Activated CD4-positive, alpha-beta T cell treated with anti-CD3 and anti-CD28 coated beads, Interleukin-2, amount 10 ng/mL, durations not matched to agents 7 days and 5 days (primary cell): ENCODE measurements around the gene ARHGEF11. TPM values are rescaled to one million over a fixed set of nuclear protein-coding genes. Genes with fewer than 3 reads are reported as not detected.
"Not testable (repeated sequence)": the region's sequence is repeated elsewhere in the genome, so short reads cannot be mapped to it uniquely, and the experiment has no call there.

Source experiments
- CTCF ChIA-PET: fragments of 350-600 bp; sonication (Branson Sonifier 250); formaldehyde crosslinking; loops from one replicate; lab custom pipeline; 2021; ENCODE audit warnings: antibody characterized with exemption; lab: Charles Lee
- POLR2A ChIA-PET: fragments of 350-600 bp; sonication (Branson Sonifier 250); formaldehyde crosslinking; loops from one replicate; lab custom pipeline; 2021; ENCODE audit warnings: antibody characterized with exemption; lab: Charles Lee
- DNase-seq: peaks from one replicate; pipeline ENCODE4 v3.0.0-alpha.2; 2020
- H3K27ac Mint-ChIP-seq: one replicate; pipeline ENCODE4 v1.8.0; 2021; ENCODE audit warnings: mild to moderate bottlenecking, moderate library complexity, mixed read lengths
- H3K27me3 Mint-ChIP-seq: one replicate; pipeline ENCODE4 v1.8.0; 2021; ENCODE audit warnings: mixed read lengths
- H3K36me3 Mint-ChIP-seq: one replicate; pipeline ENCODE4 v1.8.0; 2021; ENCODE audit warnings: low read depth, mixed read lengths
- H3K4me1 Mint-ChIP-seq: one replicate; pipeline ENCODE4 v1.8.0; 2021; ENCODE audit warnings: mixed read lengths
- H3K4me3 Mint-ChIP-seq: one replicate; pipeline ENCODE4 v1.8.0; 2021; ENCODE audit warnings: mild to moderate bottlenecking, moderate library complexity, mixed read lengths
- H3K9me3 Mint-ChIP-seq: one replicate; pipeline ENCODE4 v1.8.0; 2021; ENCODE audit warnings: mixed read lengths
- total RNA-seq, 2 experiments: library from RNA; stranded (reverse); gene quantifications; one replicate each; pipeline ENCODE4 v1.2.3, GENCODE V29; 2021

The ARHGEF11 gene
- total RNA-seq, 2 experiments from 2014 or later, result 33.9 to 38.5 TPM

DNA sequence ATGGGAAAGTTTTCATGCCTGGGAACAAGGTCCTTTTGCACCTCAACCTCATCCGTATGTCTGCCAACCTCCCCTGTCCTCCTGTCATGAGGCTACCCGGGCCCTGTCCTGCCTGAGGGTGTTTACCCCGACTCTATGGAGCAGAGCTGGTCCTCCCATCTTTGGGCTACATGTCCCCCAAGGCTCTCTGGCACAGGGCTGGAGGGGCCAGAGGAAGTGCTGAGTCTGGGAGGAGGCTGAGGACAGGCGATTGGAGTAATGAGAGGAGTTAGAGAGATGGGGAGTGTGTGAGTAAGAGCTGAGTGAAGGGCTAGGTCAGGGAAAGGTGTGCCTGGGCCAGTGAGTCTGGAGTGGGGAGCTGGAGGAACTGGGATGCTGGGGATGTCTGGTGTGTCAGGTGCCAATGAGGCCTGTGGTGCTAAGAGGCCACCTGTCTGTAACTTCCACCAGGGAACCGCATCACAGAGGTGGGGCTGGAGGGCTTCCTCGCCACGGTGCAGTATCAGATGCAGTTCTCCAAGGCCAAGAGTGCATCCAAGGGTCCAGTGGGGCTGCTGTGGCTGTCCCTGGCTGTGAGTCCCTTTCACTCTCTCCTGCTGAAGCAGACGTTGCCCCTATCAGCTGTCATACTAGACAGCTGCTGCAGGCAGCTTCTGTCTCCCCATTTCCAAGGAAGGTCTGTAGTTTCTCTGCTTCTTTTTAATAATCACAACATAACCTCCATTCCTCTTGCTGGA lies 113.4 kb downstream of the ARHGEF11 start:
- no peak for DNase-seq
- H3K27me3 Mint-ChIP-seq, result peaks cover 31% of the 10 kb centered on the region
- POLR2A ChIA-PET, result no interaction called here
- H3K4me3 Mint-ChIP-seq, result no peak overlapping the region
- no peaks in the 10 kb centered on the region for H3K36me3 Mint-ChIP-seq
- no peaks in the 10 kb centered on the region for H3K9me3 Mint-ChIP-seq
- CTCF ChIA-PET, result no interaction called here
- H3K27ac Mint-ChIP-seq, result no peak overlapping the region
- H3K4me1 Mint-ChIP-seq, result peaks cover 24% of the 10 kb centered on the region

DNA sequence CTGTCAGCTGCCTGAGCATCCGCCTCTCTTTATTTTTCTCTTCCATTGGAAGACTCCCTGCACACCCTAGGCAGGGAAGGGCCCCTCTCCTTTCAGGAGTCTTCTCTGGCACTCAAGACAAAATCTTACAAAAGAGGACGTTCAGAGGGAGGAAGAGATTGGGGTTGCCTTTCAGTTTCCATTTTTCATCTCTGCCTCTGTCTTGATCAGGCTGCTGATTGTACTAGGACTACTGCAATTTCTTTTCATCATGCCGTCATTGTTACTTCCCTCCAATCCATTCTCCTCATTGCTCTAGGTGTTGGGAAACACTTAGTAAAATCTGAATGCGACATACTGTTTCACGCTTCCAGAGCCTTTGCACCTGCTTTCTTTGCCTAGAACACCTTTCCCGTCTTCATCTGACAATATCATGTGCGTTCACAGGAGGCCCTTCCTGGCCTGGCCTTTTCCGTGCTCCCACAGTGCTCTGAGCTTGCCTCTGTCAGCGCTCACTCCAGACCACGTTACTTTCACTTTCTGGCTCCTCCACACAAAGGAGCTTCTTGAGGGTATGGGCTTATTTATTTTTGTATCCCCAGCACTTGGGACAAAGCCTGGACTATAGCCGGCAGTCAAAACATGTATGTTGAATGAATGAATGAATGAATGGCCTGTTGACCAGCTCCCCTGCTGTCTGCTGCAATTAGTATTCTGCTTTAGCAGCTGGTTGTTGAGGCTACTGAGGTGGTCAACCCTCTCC lies 114.2 kb downstream of the ARHGEF11 start:
- peaks cover 39% of the 10 kb centered on the region for H3K27me3 Mint-ChIP-seq
- H3K4me3 Mint-ChIP-seq, result no peak overlapping the region
- CTCF ChIA-PET, result interaction anchor here (1.1 kb wide), 1 partner anchor 30 kb away, joined by 3 read pairs; no protein-coding TSS in a partner anchor
- POLR2A ChIA-PET, result no interaction called here
- no peaks in the 10 kb centered on the region for H3K9me3 Mint-ChIP-seq
- peak; percentile 34 for DNase-seq
- H3K36me3 Mint-ChIP-seq, result no peaks in the 10 kb centered on the region
- no peak overlapping the region for H3K27ac Mint-ChIP-seq
- H3K4me1 Mint-ChIP-seq, result peaks cover 27% of the 10 kb centered on the region

DNA sequence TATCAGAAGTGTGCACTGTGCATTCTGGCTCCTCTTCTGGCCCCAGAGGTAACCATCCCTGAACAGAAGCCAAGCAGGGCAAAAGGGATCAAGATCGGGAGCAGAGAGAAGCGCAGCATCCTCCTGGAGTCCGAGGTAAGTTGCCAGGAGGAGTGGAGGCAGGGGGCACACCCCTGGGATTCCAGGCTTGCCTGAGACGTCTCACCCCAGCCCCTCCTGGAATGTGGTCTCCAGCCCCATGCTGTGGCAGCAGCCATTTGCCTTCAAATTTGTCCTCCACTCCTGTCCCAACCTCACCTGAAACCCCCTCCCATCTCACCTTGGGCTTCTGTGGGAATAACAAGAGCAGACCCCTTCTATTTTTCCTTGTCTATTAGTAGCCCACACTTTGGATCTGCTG lies 115.1 kb downstream of the ARHGEF11 start:
- Mint-ChIP-seq H3K27ac (no peak overlapping the region), H3K4me1 (peaks cover 27% of the 10 kb centered on the region), H3K9me3 (no peaks in the 10 kb centered on the region), H3K36me3 (no peaks in the 10 kb centered on the region), H3K4me3 (no peak overlapping the region), H3K27me3 (peaks cover 48% of the 10 kb centered on the region)
- CTCF ChIA-PET, result interaction anchor here (1.1 kb wide), 1 partner anchor 31 kb away, joined by 3 read pairs; no protein-coding TSS in a partner anchor
- DNase-seq, result no peak
- POLR2A ChIA-PET, result no interaction called here

DNA sequence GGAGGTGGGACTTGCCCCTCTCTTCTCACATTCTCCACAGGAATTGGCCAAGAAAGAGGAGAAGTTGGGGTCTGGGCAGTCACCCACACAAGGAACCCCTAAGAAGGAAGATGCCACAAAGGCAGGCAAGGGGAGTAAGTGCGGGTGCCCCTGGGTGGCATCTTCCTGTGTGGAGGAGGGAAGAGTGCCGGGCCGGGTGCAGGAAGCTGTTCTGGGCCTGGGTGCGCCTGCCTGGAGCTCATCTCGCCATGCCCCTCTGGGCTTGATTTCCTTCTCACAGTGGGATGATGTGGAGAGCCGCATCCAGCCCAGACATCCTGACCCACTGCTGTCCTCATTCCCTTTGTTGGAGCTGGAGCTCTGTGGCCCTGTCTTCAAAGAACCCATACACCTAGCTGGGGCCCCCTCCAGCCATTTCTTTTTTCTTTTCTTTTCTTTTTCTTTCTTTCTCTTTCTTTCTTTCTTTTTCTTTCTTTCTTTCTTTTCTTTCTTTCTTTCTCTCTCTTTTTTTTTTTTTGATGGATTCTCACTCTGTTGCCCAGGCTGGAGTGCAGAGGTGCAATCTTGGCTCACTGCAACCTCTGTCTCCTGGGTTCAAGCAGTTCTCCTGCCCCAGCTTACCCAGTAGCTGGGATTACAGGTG lies 115.8 kb downstream of the ARHGEF11 start:
- H3K9me3 Mint-ChIP-seq, result no peaks in the 10 kb centered on the region
- peak overlapping the region; percentile 28 for H3K27ac Mint-ChIP-seq
- ChIA-PET CTCF (interaction anchor here (1.0 to 1.8 kb wide), 4 partner anchors 12 to 203 kb away, joined by 3 to 7 read pairs (median 3); partner anchors contain the start of gene NTRK1), POLR2A (no interaction called here)
- H3K4me1 Mint-ChIP-seq, result peaks cover 29% of the 10 kb centered on the region
- peaks cover 55% of the 10 kb centered on the region for H3K27me3 Mint-ChIP-seq
- H3K4me3 Mint-ChIP-seq, result no peak overlapping the region
- H3K36me3 Mint-ChIP-seq, result no peaks in the 10 kb centered on the region
- no peak for DNase-seq

DNA sequence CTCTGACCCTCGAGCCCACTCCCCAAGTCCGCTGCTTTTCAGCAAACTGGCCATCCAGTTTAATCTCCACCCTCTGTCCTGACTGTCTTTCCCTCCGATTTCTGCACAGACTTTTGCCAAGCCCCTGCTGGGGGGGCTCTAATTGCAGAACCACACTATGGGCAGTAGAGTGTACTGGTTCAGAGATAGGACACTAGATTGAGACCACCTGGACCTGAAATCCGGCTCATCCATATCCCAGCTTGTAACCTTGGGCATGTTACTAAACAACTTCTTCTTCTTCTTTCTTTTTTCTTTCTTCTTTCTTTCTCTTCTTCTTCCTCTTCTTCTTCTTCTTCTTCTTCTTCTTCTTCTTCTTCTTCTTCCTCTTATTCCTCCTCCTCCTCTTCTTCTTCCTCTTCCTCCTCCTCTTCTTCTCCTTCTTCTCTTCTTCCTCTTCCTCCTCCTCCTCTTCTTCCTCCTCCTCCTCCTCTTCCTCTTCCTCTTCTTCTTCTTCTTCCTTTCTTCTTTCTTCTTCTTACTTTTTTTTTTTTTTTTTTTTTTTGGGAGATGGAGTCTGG lies 117.4 kb downstream of the ARHGEF11 start:
- Mint-ChIP-seq H3K9me3 (no peaks in the 10 kb centered on the region), H3K4me3 (peak overlapping the region; percentile 7), H3K27me3 (peaks cover 67% of the 10 kb centered on the region), H3K4me1 (peaks cover 32% of the 10 kb centered on the region), H3K36me3 (no peaks in the 10 kb centered on the region), H3K27ac (no peak overlapping the region)
- ChIA-PET CTCF (interaction anchor here (0.7 to 2.5 kb wide), 22 partner anchors 10 to 252 kb away, joined by 3 to 13 read pairs (median 4); partner anchors contain the start of genes HDGF, INSRR, ISG20L2 and METTL25B), POLR2A (interaction anchor here (0.6 kb wide), 1 partner anchor 8 kb away, joined by 4 read pairs; no protein-coding TSS in a partner anchor)
- no peak for DNase-seq

GRCh38 chr1:156927215-156928042 lies 118.1 kb downstream of the ARHGEF11 start:
- Mint-ChIP-seq H3K27ac (no peak overlapping the region), H3K4me3 (peak overlapping the region; percentile 12), H3K4me1 (peaks cover 32% of the 10 kb centered on the region), H3K9me3 (no peaks in the 10 kb centered on the region), H3K27me3 (peaks cover 74% of the 10 kb centered on the region), H3K36me3 (no peaks in the 10 kb centered on the region)
- ChIA-PET POLR2A (interaction anchor here (0.6 kb wide), 1 partner anchor 9 kb away, joined by 4 read pairs; no protein-coding TSS in a partner anchor), CTCF (interaction anchor here (0.7 to 2.5 kb wide), 26 partner anchors 10 to 251 kb away, joined by 3 to 13 read pairs (median 4); partner anchors contain the start of genes HDGF, INSRR, ISG20L2 and METTL25B)
- peak; percentile 78 for DNase-seq

GRCh38 chr1:156926695-156927094 lies 118.8 kb downstream of the ARHGEF11 start:
- H3K4me3 Mint-ChIP-seq, H3K27ac Mint-ChIP-seq, DNase-seq, H3K36me3 Mint-ChIP-seq, H3K9me3 Mint-ChIP-seq, POLR2A ChIA-PET: not testable (repeated sequence)
- H3K27me3 Mint-ChIP-seq, result peaks cover 82% of the 10 kb centered on the region
- peaks cover 28% of the 10 kb centered on the region for H3K4me1 Mint-ChIP-seq
- CTCF ChIA-PET, result interaction anchor here (0.9 to 2.5 kb wide), 9 partner anchors 11 to 235 kb away, joined by 3 to 10 read pairs (median 5); partner anchors contain the start of gene MRPL24

DNA sequence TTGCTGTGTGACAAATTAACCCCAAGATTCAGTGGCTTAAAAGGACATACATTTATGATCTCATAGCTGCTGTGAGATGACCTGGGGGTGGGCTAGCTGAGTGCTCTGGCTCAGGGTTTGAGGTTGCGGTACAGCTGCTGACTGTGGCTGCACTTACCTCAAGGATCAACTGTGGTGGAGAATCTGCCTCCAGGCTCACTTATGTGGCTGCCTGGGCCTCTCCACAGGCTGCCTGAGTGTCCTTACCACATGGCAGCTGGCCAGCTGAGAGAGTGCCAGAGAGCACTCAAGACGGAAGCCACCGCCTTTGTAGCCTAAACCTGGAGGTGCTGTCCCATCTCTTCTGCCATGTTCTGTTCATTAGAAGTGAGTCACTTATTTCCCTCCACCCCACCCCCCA lies 119.4 kb downstream of the ARHGEF11 start:
- H3K4me1 Mint-ChIP-seq, result peaks cover 23% of the 10 kb centered on the region
- H3K9me3 Mint-ChIP-seq, result no peaks in the 10 kb centered on the region
- ChIA-PET POLR2A (no interaction called here), CTCF (interaction anchor here (0.9 to 2.5 kb wide), 5 partner anchors 12 to 221 kb away, joined by 3 to 10 read pairs (median 5); no protein-coding TSS in a partner anchor)
- DNase-seq, result peak; percentile 14
- peaks cover 86% of the 10 kb centered on the region for H3K27me3 Mint-ChIP-seq
- no peak overlapping the region for H3K4me3 Mint-ChIP-seq
- no peak overlapping the region for H3K27ac Mint-ChIP-seq
- H3K36me3 Mint-ChIP-seq, result no peaks in the 10 kb centered on the region

GRCh38 chr1:156925154-156926010 lies 120.2 kb downstream of the ARHGEF11 start:
- CTCF ChIA-PET, result interaction anchor here (0.6 to 1.9 kb wide), 6 partner anchors 12 to 200 kb away, joined by 3 to 5 read pairs (median 4); partner anchors contain the start of gene NTRK1

GRCh38 chr1:156924478-156925153 lies 120.9 kb downstream of the ARHGEF11 start:
- Mint-ChIP-seq H3K9me3 (no peaks in the 10 kb centered on the region), H3K4me3 (no peak overlapping the region), H3K27me3 (peaks cover 91% of the 10 kb centered on the region), H3K36me3 (no peaks in the 10 kb centered on the region), H3K4me1 (peaks cover 24% of the 10 kb centered on the region), H3K27ac (no peak overlapping the region)
- ChIA-PET POLR2A (no interaction called here), CTCF (interaction anchor here (0.6 to 1.8 kb wide), 4 partner anchors 35 to 199 kb away, joined by 3 to 5 read pairs (median 4); partner anchors contain the start of gene NTRK1)
- DNase-seq, result no peak

More at GRCh38 chr1:156925154-156926010, 120.2 kb downstream of the ARHGEF11 start:
- no peak overlapping the region for H3K4me3 Mint-ChIP-seq
- no peak overlapping the region for H3K27ac Mint-ChIP-seq
- no peaks in the 10 kb centered on the region for H3K9me3 Mint-ChIP-seq
- POLR2A ChIA-PET, result no interaction called here
- H3K4me1 Mint-ChIP-seq, result peaks cover 21% of the 10 kb centered on the region
- DNase-seq, result no peak
- H3K36me3 Mint-ChIP-seq, result no peaks in the 10 kb centered on the region
- H3K27me3 Mint-ChIP-seq, result peaks cover 87% of the 10 kb centered on the region
